ENCODE results near the gene SLC15A4. TPM values are rescaled to one million over a fixed set of nuclear protein-coding genes. Genes with fewer than 3 reads are reported as not detected.

The SLC15A4 gene
- polyA plus RNA-seq, 1 of the 3 experiments (the other 2 are of a cell fraction) = 14.5 TPM

DNA sequence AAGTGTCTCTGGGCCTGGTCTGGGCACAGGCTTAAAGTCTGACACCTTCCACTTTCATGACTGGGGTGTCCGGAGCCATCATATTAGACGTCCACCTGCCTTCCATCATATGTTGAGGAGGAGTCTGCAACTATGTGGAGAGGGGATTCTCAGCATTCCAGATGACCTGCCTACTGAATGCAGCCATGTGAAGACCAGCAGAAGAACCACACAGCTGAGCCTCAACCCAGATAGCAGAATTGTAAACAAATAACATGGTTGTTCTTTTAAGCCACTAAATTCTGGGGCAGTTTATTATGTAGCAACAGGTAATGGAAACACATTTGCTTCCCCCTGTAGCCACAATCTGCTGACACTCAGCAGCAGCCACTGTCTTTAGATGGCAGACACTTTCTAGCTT is 4.0 kb upstream of the SLC15A4 start:
- POLR2A ChIA-PET = no interaction called here

More for the DNA sequence above, 4.0 kb upstream of the SLC15A4 start:
- DNase-seq = no peak
- peaks cover 9% of the 10 kb centered on the region for H3K79me2 ChIP-seq (ENCODE audit: insufficient read depth)
- TF ChIP-seq, protein P1, sequence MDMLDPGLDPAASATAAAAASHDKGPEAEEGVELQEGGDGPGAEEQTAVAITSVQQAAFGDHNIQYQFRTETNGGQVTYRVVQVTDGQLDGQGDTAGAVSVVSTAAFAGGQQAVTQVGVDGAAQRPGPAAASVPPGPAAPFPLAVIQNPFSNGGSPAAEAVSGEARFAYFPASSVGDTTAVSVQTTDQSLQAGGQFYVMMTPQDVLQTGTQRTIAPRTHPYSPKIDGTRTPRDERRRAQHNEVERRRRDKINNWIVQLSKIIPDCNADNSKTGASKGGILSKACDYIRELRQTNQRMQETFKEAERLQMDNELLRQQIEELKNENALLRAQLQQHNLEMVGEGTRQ (IDR thresholded peaks at IDR 0.05; ENCODE audit: borderline replicate concordance, low read depth, low read length) = no peak
- no peak for TF ChIP-seq SMC3 (IDR thresholded peaks at IDR 0.05; ENCODE audit: low read depth, low read length)
- TF ChIP-seq NFIC (IDR thresholded peaks at IDR 0.05; ENCODE audit: borderline replicate concordance) = no peak
- no peak for TF ChIP-seq ELF1 (IDR thresholded peaks at IDR 0.05)
- TF ChIP-seq GATA2 (CRISPR knock-in tag; IDR thresholded peaks at IDR 0.05) = no peak
- no peak for TF ChIP-seq REST (IDR thresholded peaks at IDR 0.05; ENCODE audit: low read depth, low read length)
- TF ChIP-seq POLR2AphosphoS5 (IDR thresholded peaks at IDR 0.05; ENCODE audit: low read depth, low read length) = no peak
- TF ChIP-seq TEAD4 (IDR thresholded peaks at IDR 0.05; ENCODE audit: borderline replicate concordance, insufficient read depth) = no peak
- no peak for TF ChIP-seq PBX3 (IDR thresholded peaks at IDR 0.05)
- TF ChIP-seq RFX5 (IDR thresholded peaks at IDR 0.05; ENCODE audit: low read length) = no peak
- TF ChIP-seq, protein P2, sequence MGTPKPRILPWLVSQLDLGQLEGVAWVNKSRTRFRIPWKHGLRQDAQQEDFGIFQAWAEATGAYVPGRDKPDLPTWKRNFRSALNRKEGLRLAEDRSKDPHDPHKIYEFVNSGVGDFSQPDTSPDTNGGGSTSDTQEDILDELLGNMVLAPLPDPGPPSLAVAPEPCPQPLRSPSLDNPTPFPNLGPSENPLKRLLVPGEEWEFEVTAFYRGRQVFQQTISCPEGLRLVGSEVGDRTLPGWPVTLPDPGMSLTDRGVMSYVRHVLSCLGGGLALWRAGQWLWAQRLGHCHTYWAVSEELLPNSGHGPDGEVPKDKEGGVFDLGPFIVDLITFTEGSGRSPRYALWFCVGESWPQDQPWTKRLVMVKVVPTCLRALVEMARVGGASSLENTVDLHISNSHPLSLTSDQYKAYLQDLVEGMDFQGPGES (IDR thresholded peaks at IDR 0.05; ENCODE audit: low read depth, low read length) = no peak
- TF ChIP-seq RXRA (IDR thresholded peaks at IDR 0.05; ENCODE audit: borderline replicate concordance, low read depth) = no peak
- TF ChIP-seq RCOR1 (IDR thresholded peaks at IDR 0.05; ENCODE audit: low read length) = no peak
- no peak for TF ChIP-seq CHD2 (IDR thresholded peaks at IDR 0.05; ENCODE audit: low read length, partially characterized antibody)
- no peak for TF ChIP-seq EP300 (IDR thresholded peaks at IDR 0.05; ENCODE audit: borderline replicate concordance in 1 of 2, low read depth in 1 of 2, low read length in 1 of 2)
- TF ChIP-seq, protein P3, sequence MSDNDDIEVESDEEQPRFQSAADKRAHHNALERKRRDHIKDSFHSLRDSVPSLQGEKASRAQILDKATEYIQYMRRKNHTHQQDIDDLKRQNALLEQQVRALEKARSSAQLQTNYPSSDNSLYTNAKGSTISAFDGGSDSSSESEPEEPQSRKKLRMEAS (IDR thresholded peaks at IDR 0.05; ENCODE audit: low read depth) = no peak
- no peak for TF ChIP-seq TCF12 (IDR thresholded peaks at IDR 0.05)
- no peak for TF ChIP-seq TAF1 (IDR thresholded peaks at IDR 0.05; ENCODE audit: borderline replicate concordance, low read depth, low read length)
- TF ChIP-seq NRF1 (IDR thresholded peaks at IDR 0.05; ENCODE audit: low read depth, low read length) = no peak
- no peak overlapping the region for H3K27ac ChIP-seq (ENCODE audit: low read depth in 2 of 2, low read length in 1 of 2)
- no peak overlapping the region for H3K4me3 ChIP-seq (ENCODE audit: low read depth in 2 of 2, low read length in 1 of 2)
- no peaks in the 10 kb centered on the region for H3K9me3 ChIP-seq
- WGBS (ENCODE audit: low lambda C conversion rate) = 50% methylated on average over 1 of the region's 2 CpGs
- no peaks in the 10 kb centered on the region for H4K20me1 ChIP-seq (ENCODE audit: insufficient read depth)
- H3F3A ChIP-seq (replicated peaks; ENCODE audit: insufficient read depth) = no peaks in the 10 kb centered on the region
- H2AFZ ChIP-seq (ENCODE audit: low read depth) = no peak overlapping the region
- no peaks in the 10 kb centered on the region for H3K9me2 ChIP-seq
- H3K27me3 ChIP-seq (ENCODE audit: insufficient read depth) = no peaks in the 10 kb centered on the region
- CTCF ChIA-PET = no interaction called here
- no peaks in the 10 kb centered on the region for H3K36me3 ChIP-seq (replicated peaks in 1 of 2; ENCODE audit: control insufficient read depth in 1 of 2, insufficient read depth in 2 of 2, low read length in 1 of 2)
- H3K4me2 ChIP-seq = no peak overlapping the region
- H3K4me1 ChIP-seq (ENCODE audit: control insufficient read depth in 1 of 2, insufficient read depth in 2 of 2, low read depth in 1 of 2, low read length in 1 of 2) = peaks cover 0 to 5% of the 10 kb centered on the region in 2 experiments; a peak in 1 of 4 replicates
- H3K9ac ChIP-seq = no peak overlapping the region

Measured in SK-N-SH (cell line).